HepG2 (cell line): ENCODE results near the gene SMKR1. TPM values are rescaled to one million over a fixed set of nuclear protein-coding genes. Genes with fewer than 3 reads are reported as not detected.

Experiments used
- ATAC-seq: fragments of 200-7000 bp; cut with Tn5 transposase; 3 replicates; pipeline ENCODE4 v1.9.1; 2020; ENCODE audit warnings: mild to moderate bottlenecking, moderate library complexity
- BruUV-seq: library from RNA; stranded (reverse); fragments of 400-500 nt; replicated peaks from 2 replicates; lab custom pipeline; 2021; lab: Mats Ljungman, UMichigan
- CTCF ChIA-PET: fragments of 300-600 bp; formaldehyde crosslinking; extraction: SDS; loops from one replicate; lab custom pipeline; 2021; ENCODE audit warnings: low total read pairs, inconsistent platforms, low intra/inter-chr PET ratio; lab: Yijun Ruan, JAX
- POLR2A ChIA-PET: fragments of 350-600 bp; sonication (Branson Sonifier 250); formaldehyde crosslinking; loops from one replicate; lab custom pipeline; 2020; ENCODE audit warnings: antibody characterized with exemption, inconsistent platforms; lab: Yijun Ruan, JAX
- DNase-seq: peaks from one replicate; pipeline ENCODE4 v3.0.0-alpha.2; 2015; ENCODE audit warnings: low spot score
- FAIRE-seq: peaks from 3 replicates; lab custom pipeline; 2011; peaks lifted over from hg19 to GRCh38; lab: Jason Lieb, UNC
- H2AFZ ChIP-seq: one replicate; pipeline ENCODE4 v1.6.1; 2011; ENCODE audit warnings: low read length, inconsistent platforms
- H3K27ac ChIP-seq: fragments of 300-600 bp; 3 replicates; pipeline ENCODE4 v1.8.0; 2011; ENCODE audit warnings: mixed run types, mild to moderate bottlenecking, mixed read lengths, low read length, inconsistent platforms; ENCODE audit not compliant: insufficient read depth; ENCODE audit errors: extremely low read length
- H3K27me3 ChIP-seq, 2 experiments: fragments of 200-600 bp in 1 of 2; 2 replicates in 1 of 2; 3 replicates in 1 of 2; pipeline versions ENCODE4 v1.6.0 to v1.8.0; 2011; ENCODE audit warnings: low read length in 2 of 2, mild to moderate bottlenecking in 2 of 2, moderate library complexity in 2 of 2, inconsistent platforms in 1 of 2; ENCODE audit not compliant: insufficient read depth in 2 of 2, control insufficient read depth in 1 of 2
- H3K36me3 ChIP-seq, 2 experiments: fragments of 200-600 bp in 1 of 2; replicated peaks in 1 of 2; 2 replicates in 1 of 2; 3 replicates in 1 of 2; pipeline versions ENCODE4 v1.5.1 to v1.8.0; 2011; ENCODE audit warnings: low read length in 2 of 2, inconsistent platforms in 1 of 2; ENCODE audit not compliant: insufficient read depth in 2 of 2, control insufficient read depth in 1 of 2
- H3K4me1 ChIP-seq: 2 replicates; pipeline ENCODE4 v1.5.1; 2012; ENCODE audit warnings: low read length, inconsistent platforms; ENCODE audit not compliant: insufficient read depth
- H3K4me2 ChIP-seq: 2 replicates; pipeline ENCODE4 v1.6.0; 2011; ENCODE audit warnings: low read depth, low read length, inconsistent platforms
- H3K4me3 ChIP-seq, 3 experiments: fragments of 200-600 bp in 1 of 3; sonication (generic), shearing (Covaris generic) in 1 of 3; replicated peaks in 1 of 3; 2 replicates each; pipeline ENCODE4 v1.5.1; 2011 to 2016; ENCODE audit warnings: low read length in 3 of 3, inconsistent platforms in 2 of 3, low read depth in 2 of 3, mild to moderate bottlenecking in 2 of 3, control low read depth in 1 of 3, mixed read lengths in 1 of 3; ENCODE audit not compliant: insufficient read depth in 1 of 3
- H3K79me2 ChIP-seq: one replicate; pipeline ENCODE4 v1.6.1; 2011; ENCODE audit warnings: low read length, inconsistent platforms; ENCODE audit not compliant: insufficient read depth
- H3K9ac ChIP-seq: 2 replicates; pipeline ENCODE4 v1.6.0; 2011; ENCODE audit warnings: mild to moderate bottlenecking, low read depth, low read length, inconsistent platforms; ENCODE audit not compliant: insufficient read depth
- H3K9me3 ChIP-seq: 2 replicates; pipeline ENCODE4 v1.5.1; 2012; ENCODE audit warnings: mild to moderate bottlenecking, low read length
- H4K20me1 ChIP-seq: 2 replicates; pipeline ENCODE4 v1.6.0; 2011; ENCODE audit warnings: inconsistent platforms, mild to moderate bottlenecking, low read length, moderate library complexity; ENCODE audit not compliant: insufficient read depth
- BCL6 ChIP-seq: IDR thresholded peaks from 2 replicates; pipeline ENCODE4 v1.6.1; 2016; ENCODE audit warnings: missing genetic modification reagents, missing compliant biosample characterization
- BRF2 ChIP-seq: sonication (generic); formaldehyde crosslinking; IDR thresholded peaks from 2 replicates; pipeline ENCODE4 v1.8.1; 2022; ENCODE audit warnings: mild to moderate bottlenecking, missing genetic modification reagents
- EED ChIP-seq: sonication (generic); formaldehyde crosslinking; IDR thresholded peaks from 2 replicates; pipeline ENCODE4 v1.5.0; 2020; ENCODE audit warnings: mild to moderate bottlenecking, missing genetic modification reagents
- GABPB1 ChIP-seq: IDR thresholded peaks from 2 replicates; pipeline ENCODE4 v1.6.1; 2016; ENCODE audit warnings: mild to moderate bottlenecking, missing genetic modification reagents, moderate library complexity, missing compliant biosample characterization
- HOXA3 ChIP-seq: sonication (generic); formaldehyde crosslinking; IDR thresholded peaks from 2 replicates; pipeline ENCODE4 v1.5.0; 2020; ENCODE audit warnings: missing genetic modification reagents
- KDM1A ChIP-seq: IDR thresholded peaks from 2 replicates; pipeline ENCODE4 v1.6.1; 2016; ENCODE audit warnings: missing compliant biosample characterization
- KDM5A ChIP-seq: fragments of 200-600 bp; sonication (generic); IDR thresholded peaks from 2 replicates; pipeline ENCODE4 v1.7.0; 2018; ENCODE audit warnings: antibody characterized with exemption, mild to moderate bottlenecking, low read length, borderline replicate concordance
- KDM6A ChIP-seq: IDR thresholded peaks from 2 replicates; pipeline ENCODE4 v1.6.1; 2016; ENCODE audit warnings: low read depth
- MAX ChIP-seq: IDR thresholded peaks from 2 replicates; pipeline ENCODE4 v1.6.1; 2012; ENCODE audit warnings: inconsistent platforms
- MEIS2 ChIP-seq: sonication (generic); formaldehyde crosslinking; IDR thresholded peaks from 2 replicates; pipeline ENCODE4 v1.9.0; 2021; ENCODE audit warnings: mild to moderate bottlenecking, missing genetic modification reagents
- NR2C2 ChIP-seq: sonication (generic); formaldehyde crosslinking; IDR thresholded peaks from 2 replicates; pipeline ENCODE4 v1.4.0; 2020; ENCODE audit warnings: missing genetic modification reagents, mild to moderate bottlenecking, moderate library complexity, borderline replicate concordance
- POGZ ChIP-seq: sonication (generic); formaldehyde crosslinking; IDR thresholded peaks from 2 replicates; pipeline ENCODE4 v1.4.0; 2020; ENCODE audit warnings: mild to moderate bottlenecking, missing genetic modification reagents
- SETDB1 ChIP-seq: sonication (generic); formaldehyde crosslinking; IDR thresholded peaks from 2 replicates; pipeline ENCODE4 v1.5.1; 2020; ENCODE audit warnings: missing genetic modification reagents, mild to moderate bottlenecking, borderline replicate concordance
- STAT6 ChIP-seq: sonication (generic); formaldehyde crosslinking; IDR thresholded peaks from 2 replicates; pipeline ENCODE4 v1.4.0; 2020; ENCODE audit warnings: missing genetic modification reagents, mild to moderate bottlenecking, borderline replicate concordance
- TEF ChIP-seq: sonication (generic); formaldehyde crosslinking; IDR thresholded peaks from 2 replicates; pipeline ENCODE4 v1.5.0; 2020; ENCODE audit warnings: missing genetic modification reagents
- ZNF17 ChIP-seq: sonication (generic); formaldehyde crosslinking; IDR thresholded peaks from 2 replicates; pipeline ENCODE4 v1.5.0; 2020; ENCODE audit warnings: mild to moderate bottlenecking, missing genetic modification reagents
- ZNF256 ChIP-seq: sonication (generic); formaldehyde crosslinking; conservative IDR thresholded peaks from 2 replicates; pipeline ENCODE4 v1.4.0; 2020; ENCODE audit warnings: missing genetic modification reagents
- ZNF563 ChIP-seq: sonication (generic); formaldehyde crosslinking; IDR thresholded peaks from 2 replicates; pipeline ENCODE4 v1.8.0; 2022; ENCODE audit warnings: mild to moderate bottlenecking, moderate library complexity, missing genetic modification reagents
- ZNF644 ChIP-seq: IDR thresholded peaks from 2 replicates; pipeline ENCODE4 v1.6.1; 2016; ENCODE audit warnings: low read depth
- WGBS: methylation state at CpG from one replicate; pipeline ENCODE4 v1.1.6; 2017; ENCODE audit warnings: low lambda C conversion rate; 5-methylcytosine and 5-hydroxymethylcytosine counted together
- in situ Hi-C: cut with HindIII; loops from 2 replicates; pipeline ENCODE4 v1.10.0; 2017; ENCODE audit warnings: low pct_unique_long_range_greater_than_20kb; ENCODE audit not compliant: extremely low pct_ligation_motif_present
- intact Hi-C: fragments of 100-400 bp; cut with micrococcal nuclease; formaldehyde crosslinking; loops from one replicate; pipeline ENCODE4 v1.10.0; 2022; ENCODE audit not compliant: unreplicated experiment
- polyA plus RNA-seq, 8 experiments: library from polyadenylated mRNA; depleted of rRNA in 3 of 8; stranded (reverse) in 7 of 8; unstranded in 1 of 8; fragments of >200 nt; fragmentation: Illumina TruSeq in 4 of 8; extraction: Trizol in 4 of 8; gene quantifications; 2 replicates each; pipeline versions ENCODE4 v1.2.1 to v1.2.3, GENCODE V29; 2011 to 2016; ENCODE audit warnings: low read depth in 4 of 8, missing spikeins in 1 of 8, mixed read lengths in 1 of 8; ENCODE audit not compliant: insufficient read depth in 1 of 8
- total RNA-seq, 5 experiments: library from RNA; depleted of rRNA; stranded (reverse); fragments of >200 nt; fragmentation: Illumina TruSeq; extraction: Trizol; gene quantifications; 2 replicates each; pipeline ENCODE4 v1.2.3, GENCODE V29; 2016; ENCODE audit warnings: low read depth in 1 of 5

Gene SMKR1
- total and polyA plus RNA-seq, 2 of the 13 experiments (the other 11 are each of a cell fraction or from before 2014, with no cell fraction given) = 0.07 TPM; not detected in 1

- no peak overlapping the region for H3K27ac ChIP-seq
- H3K36me3 ChIP-seq = no peaks in the 10 kb centered on the region
- no peaks in the 10 kb centered on the region for H3K9me3 ChIP-seq
- FAIRE-seq (no peak), DNase-seq (no peak), ATAC-seq (no peak)
- ChIA-PET CTCF (no interaction called here), POLR2A (no interaction called here)
- in situ Hi-C loops = no loop called here
- no peak for TF ChIP-seq KDM1A (CRISPR knock-in tag)
- TF ChIP-seq KDM6A (CRISPR knock-in tag) = no peak
- no peak for TF ChIP-seq HOXA3 (CRISPR knock-in tag)
- no peak for TF ChIP-seq TEF (CRISPR knock-in tag)
- no peak for TF ChIP-seq NR2C2
- TF ChIP-seq GABPB1 (CRISPR knock-in tag) = no peak
- TF ChIP-seq MAX = no peak
- no peak for TF ChIP-seq KDM5A
- no peak for TF ChIP-seq SETDB1 (CRISPR knock-in tag)
- no peak for TF ChIP-seq ZNF17
- no peak for TF ChIP-seq ZNF256 (CRISPR knock-in tag)
- no peak for TF ChIP-seq ZNF644
- no peak for TF ChIP-seq BCL6
- TF ChIP-seq POGZ (CRISPR knock-in tag) = no peak
- no peak for TF ChIP-seq EED (CRISPR knock-in tag)
- no peak for TF ChIP-seq STAT6 (CRISPR knock-in tag)
- no peak for TF ChIP-seq BRF2 (CRISPR knock-in tag)
- TF ChIP-seq MEIS2 (CRISPR knock-in tag) = no peak
- no peak for TF ChIP-seq ZNF563 (CRISPR knock-in tag)
- intact Hi-C loops = no loop called here
- H4K20me1 ChIP-seq = no peaks in the 10 kb centered on the region
- H3K4me2 ChIP-seq = no peak overlapping the region
- H3K9ac ChIP-seq = no peak overlapping the region
- H3K4me1 ChIP-seq = peaks cover 25% of the 10 kb centered on the region
- no peak overlapping the region for H3K4me3 ChIP-seq
- no TSS peak for BruUV-seq
- H3K27me3 ChIP-seq = no peaks in the 10 kb centered on the region
- H3K79me2 ChIP-seq = no peaks in the 10 kb centered on the region
- no peak overlapping the region for H2AFZ ChIP-seq
- 90% methylated on average over 1 of the region's 1 CpG for WGBS
Observed at GRCh38 chr7:129493555-129493954, 8.8 kb upstream of the SMKR1 start.
